NCI-H128 (cell line): ENCODE results near the gene ZBTB8OS.
"Not testable (repeated sequence)": the region's sequence is repeated elsewhere in the genome, so short reads cannot be mapped to it uniquely, and the experiment has no call there.

ENCODE experiments used
- DNase-seq: peaks from one replicate; lab custom pipeline; 2025; ENCODE audit not compliant: unreplicated experiment; lab: John Stamatoyannopoulos, UW

The ZBTB8OS gene

GRCh38 chr1:32650248-32650751 is at the start of gene ZBTB8OS:
Gene ZBTB8OS, minus strand, starts transcription at chr1:32650550. Its CDS starts 21 bp downstream, at chr1:32650529.
- peak; percentile 92 for DNase-seq

GRCh38 chr1:32696996-32697395 is 46.6 kb upstream of the ZBTB8OS start:
- DNase-seq: not testable (repeated sequence)

GRCh38 chr1:32696041-32696440 is 45.7 kb upstream of the ZBTB8OS start:
- DNase-seq: no peak

GRCh38 chr1:32695098-32695904 is 45.0 kb upstream of the ZBTB8OS start:
- DNase-seq: no peak

GRCh38 chr1:32693455-32694174 is 43.3 kb upstream of the ZBTB8OS start:
- DNase-seq: no peak

GRCh38 chr1:32686387-32686786 is 36.0 kb upstream of the ZBTB8OS start:
- DNase-seq: no peak

GRCh38 chr1:32685498-32685897 is 35.1 kb upstream of the ZBTB8OS start:
- DNase-seq: no peak

- DNase-seq: no peak
Measured at GRCh38 chr1:32684167-32684811, 33.9 kb upstream of the ZBTB8OS start.

- DNase-seq: no peak
Measured at GRCh38 chr1:32683397-32683796, 33.0 kb upstream of the ZBTB8OS start.

GRCh38 chr1:32681999-32682398 is 31.6 kb upstream of the ZBTB8OS start:
- no peak for DNase-seq

GRCh38 chr1:32681509-32681908 is 31.2 kb upstream of the ZBTB8OS start:
- DNase-seq: no peak

- no peak for DNase-seq
Measured at GRCh38 chr1:32680642-32681041, 30.3 kb upstream of the ZBTB8OS start.

GRCh38 chr1:32679993-32680392 is 29.6 kb upstream of the ZBTB8OS start:
- not testable (repeated sequence) for DNase-seq

GRCh38 chr1:32676945-32677344 is 26.6 kb upstream of the ZBTB8OS start:
- DNase-seq: no peak

- DNase-seq: not testable (repeated sequence)
Measured at GRCh38 chr1:32668716-32669115, 18.4 kb upstream of the ZBTB8OS start.

- DNase-seq: no peak
Measured at GRCh38 chr1:32666901-32667566, 16.7 kb upstream of the ZBTB8OS start.

- no peak for DNase-seq
Measured at GRCh38 chr1:32665915-32666314, 15.6 kb upstream of the ZBTB8OS start.

- no peak for DNase-seq
Measured at GRCh38 chr1:32659581-32659980, 9.2 kb upstream of the ZBTB8OS start.

GRCh38 chr1:32652244-32652962 is 2.1 kb upstream of the ZBTB8OS start:
- DNase-seq: no peak

- no peak for DNase-seq
Measured at GRCh38 chr1:32651461-32652073, 1.2 kb upstream of the ZBTB8OS start.
